ENCODE measurements around the gene ENKUR.

- TF ChIP-seq CTCF (IDR thresholded peaks at IDR 0.05) = no peak
- no peak for TF ChIP-seq POLR2A (IDR thresholded peaks at IDR 0.05)
Observed at GRCh38 chr10:25014579-25014978, 1.4 kb downstream of the ENKUR start.

Measured in lower leg skin (tissue), 3 donors.